HG03280 (cell line): Measurements from ENCODE around the gene TK1.

ENCODE experiments used
- ATAC-seq: cut with Tn5 transposase; IDR thresholded peaks from one replicate; pipeline ENCODE4 v1.9.1; 2021; ENCODE audit warnings: mild to moderate bottlenecking, moderate library complexity; ENCODE audit not compliant: unreplicated experiment

Gene TK1

DNA sequence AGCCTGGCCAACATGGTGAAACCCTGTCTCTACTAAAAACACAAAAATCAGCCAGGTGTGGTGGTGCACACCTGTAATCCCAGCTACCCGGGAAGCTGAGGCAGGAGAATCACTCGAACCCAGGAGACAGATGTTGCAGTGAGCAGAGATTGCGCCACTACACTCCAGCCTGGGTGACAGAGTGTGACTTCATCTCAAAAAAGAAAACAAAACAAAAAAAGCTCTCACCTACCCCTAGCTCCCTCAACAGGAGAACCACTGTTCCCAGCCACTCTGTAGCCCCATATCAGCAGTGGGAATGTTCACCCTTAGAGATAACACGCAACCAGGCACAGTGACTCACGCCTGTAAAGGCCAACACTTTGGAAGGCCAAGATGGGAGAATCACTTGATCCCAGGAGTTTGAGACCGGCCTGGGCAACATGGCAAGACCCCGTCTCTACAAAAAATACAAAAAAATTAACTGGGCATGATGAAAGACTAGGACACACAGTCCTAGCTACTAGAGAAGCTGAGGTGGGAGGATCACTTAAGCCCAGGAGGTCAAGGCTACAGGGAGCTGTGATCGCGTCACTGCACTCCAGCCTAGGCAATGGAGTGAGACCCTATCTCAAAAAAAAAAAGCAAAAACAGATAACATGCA lies 50.9 kb downstream of the TK1 start:
- no peak for ATAC-seq

DNA sequence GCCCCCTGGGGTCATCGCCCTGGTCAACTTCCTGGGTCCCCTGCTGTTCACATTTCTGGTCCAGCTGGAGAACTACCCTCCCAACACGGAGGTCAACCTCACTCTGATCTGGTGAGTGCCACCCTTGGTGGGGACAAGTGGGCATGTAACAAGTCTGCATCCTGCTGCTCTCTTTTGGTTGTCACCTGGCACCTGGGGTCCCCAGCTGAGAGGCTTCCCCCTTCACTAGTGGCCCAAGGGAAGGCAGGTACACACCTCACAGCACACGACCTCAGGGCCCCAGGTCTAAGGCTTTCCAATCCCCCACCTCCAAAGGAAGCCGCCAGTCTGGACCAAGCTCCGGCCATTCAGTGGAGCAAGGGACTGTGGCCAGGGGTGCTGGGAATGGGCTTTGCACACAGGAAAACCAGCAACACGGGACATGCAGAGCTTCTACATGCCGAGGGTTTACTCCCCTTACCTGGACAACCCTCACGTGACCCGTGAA lies 51.9 kb downstream of the TK1 start:
- ATAC-seq: no peak

- ATAC-seq: no peak
These were observed 52.6 kb downstream of the TK1 start for GRCh38 chr17:78133971-78134898.

GRCh38 chr17:78133179-78133951 lies 53.5 kb downstream of the TK1 start:
- ATAC-seq: no peak

- no peak for ATAC-seq
These were observed 54.1 kb downstream of the TK1 start for GRCh38 chr17:78132767-78133178.

DNA sequence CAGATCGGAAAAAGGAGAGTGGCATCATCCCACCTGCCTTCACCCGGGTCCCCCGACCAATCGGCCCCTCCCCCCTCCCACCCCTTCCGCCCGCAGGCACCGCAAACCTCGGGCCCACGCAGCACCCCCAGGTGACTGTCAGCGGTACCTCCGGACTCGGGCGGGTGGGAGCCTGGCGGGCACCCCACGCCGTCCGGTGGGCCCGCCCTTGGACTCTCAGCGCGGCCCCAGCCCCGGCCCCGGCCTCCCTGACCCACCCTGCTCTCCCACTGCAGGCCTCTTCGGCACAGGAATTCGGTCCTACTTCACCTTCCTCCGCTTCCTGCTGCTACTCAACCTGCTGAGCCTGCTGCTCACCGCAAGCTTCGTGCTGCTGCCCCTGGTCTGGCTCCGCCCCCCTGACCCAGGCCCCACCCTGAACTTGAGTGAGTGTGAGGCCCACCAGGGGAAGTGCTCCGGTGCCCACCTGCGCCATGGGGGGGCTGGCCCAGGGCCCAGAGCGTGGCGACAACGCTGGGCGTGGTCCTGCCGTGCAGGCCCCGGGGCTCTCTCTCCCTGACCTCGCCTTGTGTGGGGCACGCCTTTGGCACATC lies 54.7 kb downstream of the TK1 start:
- ATAC-seq: no peak

- ATAC-seq: no peak
These were observed 55.4 kb downstream of the TK1 start for GRCh38 chr17:78131172-78132083.

- no peak for ATAC-seq
These were observed 56.3 kb downstream of the TK1 start, which contains the start of gene TMC8 for GRCh38 chr17:78130437-78131101. Gene TMC8 (plus strand): TSS chr17:78130771. CDS start chr17:78131589, 818 bp downstream.

DNA sequence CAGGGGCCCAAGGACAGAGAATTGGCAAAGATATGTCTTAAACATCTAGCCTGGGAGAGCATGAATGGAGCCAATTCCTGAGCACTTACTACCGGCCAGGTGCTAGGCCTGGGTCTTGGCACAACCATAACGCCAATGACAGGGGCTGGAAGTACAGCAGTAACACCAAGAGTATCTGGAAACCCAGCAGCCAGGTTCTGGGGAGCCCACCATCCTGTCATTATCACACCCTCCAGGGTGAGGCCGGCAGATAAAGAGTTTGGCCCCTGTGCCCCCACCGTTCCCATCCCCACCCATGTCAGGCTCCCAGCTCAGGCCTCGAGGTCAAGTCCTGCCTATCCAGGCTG lies 56.8 kb downstream of the TK1 start:
- no peak for ATAC-seq

DNA sequence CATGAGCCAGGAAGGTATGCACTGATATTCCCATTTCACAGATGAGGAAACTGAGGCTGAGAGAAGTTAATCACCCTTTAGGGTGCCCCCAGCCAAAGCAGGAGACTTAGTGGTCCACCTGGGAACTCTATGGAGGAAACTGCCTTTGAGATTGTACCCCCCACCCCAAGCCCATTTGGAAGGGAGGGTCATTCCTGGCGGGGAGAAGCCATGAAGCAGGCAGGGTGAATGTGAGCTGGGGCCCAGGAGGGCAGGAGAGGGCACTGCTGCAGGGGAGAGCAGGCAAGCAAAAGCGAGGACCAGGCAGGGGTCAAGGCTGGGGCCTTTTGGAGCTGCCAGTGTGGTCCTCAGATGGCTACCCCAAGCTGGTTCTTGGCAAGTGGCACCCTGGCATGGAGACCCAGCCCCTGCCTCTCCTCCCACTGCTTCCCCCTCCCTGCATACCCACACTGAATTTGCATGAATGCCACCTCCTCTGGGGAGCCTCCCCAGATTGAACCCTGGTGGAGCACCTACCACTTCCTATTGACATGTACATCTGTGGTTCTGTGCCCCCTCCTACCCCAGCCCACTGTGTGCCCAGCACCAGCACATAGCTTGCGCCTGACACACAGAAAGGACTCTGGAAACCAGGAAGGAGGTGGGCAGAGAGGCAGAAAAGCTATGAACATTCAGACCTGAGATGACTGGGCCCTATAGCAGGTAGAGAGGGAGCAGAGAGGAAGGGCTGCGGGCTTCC lies 57.3 kb downstream of the TK1 start:
- ATAC-seq: no peak

DNA sequence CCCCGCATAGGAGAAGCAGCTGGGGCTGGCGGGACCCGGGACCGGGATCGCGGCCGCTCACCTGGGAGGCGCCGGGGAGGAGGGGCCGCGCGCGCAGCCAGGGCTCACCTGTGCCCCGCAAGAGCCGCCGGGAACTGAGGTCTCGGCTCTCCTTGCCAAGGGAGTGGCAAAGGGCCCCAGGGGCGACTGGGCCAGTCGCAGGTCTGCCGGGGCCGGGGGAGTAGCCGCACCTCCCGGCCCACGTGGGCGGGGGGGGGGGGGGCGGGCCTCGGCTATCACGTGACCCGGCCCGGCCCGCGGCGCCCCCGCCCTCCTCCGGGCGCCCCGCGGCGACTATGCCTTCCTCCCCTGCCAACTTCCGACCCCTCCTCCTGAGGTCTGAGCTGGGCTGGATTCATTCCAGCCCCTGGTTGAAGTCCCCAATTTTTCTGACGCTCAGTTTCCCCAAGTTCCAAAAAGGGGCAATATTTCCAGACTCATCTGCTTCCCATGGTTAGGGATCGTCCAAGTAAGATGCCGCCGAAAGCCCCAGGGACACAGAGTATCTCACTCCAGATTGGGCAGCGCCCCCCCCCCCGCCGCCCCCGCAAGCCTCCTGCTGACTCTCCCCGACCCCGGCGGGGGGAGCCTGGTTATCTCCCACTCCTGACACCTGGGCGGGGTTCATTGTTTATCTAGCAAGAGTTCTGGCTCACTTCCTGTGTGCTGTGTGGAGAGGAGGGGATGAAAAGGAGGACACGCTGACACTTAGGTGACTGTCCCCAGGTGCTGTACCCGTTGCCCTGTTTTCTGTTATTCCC lies 58.1 kb downstream of the TK1 start, which contains the start of gene TMC6:
Gene TMC6 (minus strand): TSS at position 205 of the 800 bp plus-strand sequence. CDS start 1,923 bp downstream, outside the sequence.
- peak; percentile 33 for ATAC-seq

DNA sequence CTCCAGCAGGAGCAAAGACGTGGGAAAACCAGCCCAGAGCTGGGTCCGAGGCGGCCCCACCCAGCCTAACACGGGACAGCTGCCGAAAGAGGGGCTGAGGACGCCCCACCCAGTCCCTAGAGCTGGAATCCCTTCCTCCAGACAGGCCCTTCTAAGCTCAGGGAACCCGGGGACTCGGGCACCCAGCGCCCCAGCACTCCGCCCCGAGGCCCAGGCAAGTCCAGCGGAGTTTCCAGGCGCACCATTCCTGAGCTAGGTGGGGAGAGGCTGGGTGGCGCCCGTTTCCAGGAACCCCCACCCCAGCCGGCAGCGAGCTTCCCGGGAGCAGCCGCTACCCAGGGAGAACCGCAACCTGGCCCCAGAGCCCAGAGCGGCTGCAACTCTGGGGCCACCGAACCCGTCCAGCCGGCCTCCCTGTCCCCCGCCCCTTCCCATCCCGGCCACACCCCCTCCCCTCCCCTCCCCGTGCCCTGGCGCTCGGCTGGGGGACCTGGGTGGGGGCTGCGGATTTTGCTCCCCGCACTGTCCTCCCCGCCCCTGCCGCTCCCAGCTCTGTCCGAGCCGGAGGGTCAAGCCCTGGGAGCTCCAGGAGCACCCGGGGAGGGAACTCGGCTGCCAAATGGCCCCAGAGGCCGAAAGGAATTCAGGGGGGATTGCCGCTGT lies 58.8 kb downstream of the TK1 start:
- no peak for ATAC-seq

- no peak for ATAC-seq
These were observed 59.5 kb downstream of the TK1 start for GRCh38 chr17:78127239-78127887.

DNA sequence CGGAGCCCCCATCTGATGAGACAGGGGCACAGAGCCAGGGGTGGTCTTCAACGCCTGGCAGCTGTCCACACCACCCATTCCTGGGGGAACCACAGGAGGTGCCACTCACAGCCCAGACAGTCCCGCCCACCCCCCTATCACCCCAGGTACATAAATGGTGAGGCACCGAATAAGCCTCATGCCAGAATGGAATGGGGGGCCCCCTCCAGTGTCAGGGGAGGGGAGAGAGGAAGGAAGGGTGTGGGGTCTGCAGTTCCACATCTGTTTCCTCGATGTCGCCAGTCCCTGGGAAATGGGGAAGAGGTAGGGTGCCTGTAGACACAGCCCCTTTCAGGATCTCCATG lies 60.0 kb downstream of the TK1 start:
- no peak for ATAC-seq

- no peak for ATAC-seq
These were observed 60.6 kb downstream of the TK1 start for GRCh38 chr17:78125976-78126894.
